ENCODE data around the gene NOTCH1. TPM values are rescaled to one million over a fixed set of nuclear protein-coding genes. Genes with fewer than 3 reads are reported as not detected.

The NOTCH1 gene
- total and polyA plus RNA-seq, 12 donors: 7.3 to 27.0 (median 19.9) TPM

DNA sequence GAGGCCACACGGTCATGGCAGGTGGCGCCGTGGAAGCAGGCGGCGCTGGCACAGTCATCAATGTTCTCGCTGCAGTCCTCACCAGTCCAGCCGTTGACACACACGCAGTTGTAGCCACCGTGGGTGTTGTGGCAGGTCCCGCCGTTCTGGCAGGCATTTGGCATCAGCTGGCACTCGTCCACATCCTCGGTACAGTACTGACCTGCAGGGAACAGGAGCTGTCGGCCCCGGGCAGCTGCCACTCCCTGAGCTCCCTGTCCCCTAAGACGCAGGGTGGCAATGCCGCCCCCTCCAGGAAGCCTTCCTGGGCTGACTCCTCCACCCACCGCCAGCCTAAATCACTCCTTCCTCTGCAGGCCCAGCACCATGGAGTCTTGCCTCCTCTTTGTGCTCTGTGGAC, 27.2 kb downstream of the NOTCH1 start:
- no peaks in the 10 kb centered on the region for H3K9me3 ChIP-seq
- ATAC-seq (no peak), DNase-seq (no peak)
- intact Hi-C loops (cut with DNase I): no loop called here
- H3K36me3 ChIP-seq: peaks cover 16 to 100% (median 57%) of the 10 kb centered on the region in 9 donors
- H3K4me3 ChIP-seq: no peak overlapping the region
- H3K4me1 ChIP-seq: peaks cover 0 to 39% (median 26%) of the 10 kb centered on the region in 9 donors
- H3K27ac ChIP-seq: no peak overlapping the region
- TF ChIP-seq, protein P1, sequence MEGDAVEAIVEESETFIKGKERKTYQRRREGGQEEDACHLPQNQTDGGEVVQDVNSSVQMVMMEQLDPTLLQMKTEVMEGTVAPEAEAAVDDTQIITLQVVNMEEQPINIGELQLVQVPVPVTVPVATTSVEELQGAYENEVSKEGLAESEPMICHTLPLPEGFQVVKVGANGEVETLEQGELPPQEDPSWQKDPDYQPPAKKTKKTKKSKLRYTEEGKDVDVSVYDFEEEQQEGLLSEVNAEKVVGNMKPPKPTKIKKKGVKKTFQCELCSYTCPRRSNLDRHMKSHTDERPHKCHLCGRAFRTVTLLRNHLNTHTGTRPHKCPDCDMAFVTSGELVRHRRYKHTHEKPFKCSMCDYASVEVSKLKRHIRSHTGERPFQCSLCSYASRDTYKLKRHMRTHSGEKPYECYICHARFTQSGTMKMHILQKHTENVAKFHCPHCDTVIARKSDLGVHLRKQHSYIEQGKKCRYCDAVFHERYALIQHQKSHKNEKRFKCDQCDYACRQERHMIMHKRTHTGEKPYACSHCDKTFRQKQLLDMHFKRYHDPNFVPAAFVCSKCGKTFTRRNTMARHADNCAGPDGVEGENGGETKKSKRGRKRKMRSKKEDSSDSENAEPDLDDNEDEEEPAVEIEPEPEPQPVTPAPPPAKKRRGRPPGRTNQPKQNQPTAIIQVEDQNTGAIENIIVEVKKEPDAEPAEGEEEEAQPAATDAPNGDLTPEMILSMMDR (IDR thresholded peaks at IDR 0.05): no peak
- WGBS, 2 donors: 91% methylated on average over 18 of the region's 18 CpGs
- no peaks in the 10 kb centered on the region for H3K27me3 ChIP-seq

DNA sequence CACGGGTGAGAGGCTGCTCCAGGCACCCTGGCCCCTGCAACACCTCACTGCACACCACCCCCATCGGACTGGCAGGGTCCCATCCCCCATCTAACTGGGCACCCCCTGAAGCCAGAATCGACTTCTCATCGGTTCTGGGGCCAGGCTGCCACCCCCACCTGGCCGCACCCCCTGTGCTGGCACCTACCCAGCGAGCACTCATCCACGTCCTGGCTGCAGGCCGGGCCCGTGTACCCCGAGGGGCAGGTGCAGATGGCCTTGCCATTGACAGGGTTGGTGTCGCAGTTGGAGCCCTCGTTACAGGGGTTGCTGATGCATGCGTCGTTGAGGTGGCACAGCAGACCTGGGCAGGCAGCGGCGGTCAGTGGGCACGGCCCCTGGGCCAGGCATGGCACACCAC, 27.9 kb downstream of the NOTCH1 start:
- 93 to 94% methylated on average over 17 of the region's 17 CpGs for WGBS, 2 donors
- H3K4me1 ChIP-seq: peaks cover 0 to 44% (median 22%) of the 10 kb centered on the region in 9 donors
- no peak for ATAC-seq
- no peaks in the 10 kb centered on the region for H3K27me3 ChIP-seq
- no peak for DNase-seq
- no peaks in the 10 kb centered on the region for H3K9me3 ChIP-seq
- H3K27ac ChIP-seq: peak overlapping the region in 1 of 10 donors; percentile 22
- intact Hi-C loops (cut with DNase I): no loop called here
- peaks cover 16 to 100% (median 60%) of the 10 kb centered on the region in 9 donors for H3K36me3 ChIP-seq
- no peak overlapping the region for H3K4me3 ChIP-seq
- TF ChIP-seq, protein P1 (IDR thresholded peaks at IDR 0.05): no peak

DNA sequence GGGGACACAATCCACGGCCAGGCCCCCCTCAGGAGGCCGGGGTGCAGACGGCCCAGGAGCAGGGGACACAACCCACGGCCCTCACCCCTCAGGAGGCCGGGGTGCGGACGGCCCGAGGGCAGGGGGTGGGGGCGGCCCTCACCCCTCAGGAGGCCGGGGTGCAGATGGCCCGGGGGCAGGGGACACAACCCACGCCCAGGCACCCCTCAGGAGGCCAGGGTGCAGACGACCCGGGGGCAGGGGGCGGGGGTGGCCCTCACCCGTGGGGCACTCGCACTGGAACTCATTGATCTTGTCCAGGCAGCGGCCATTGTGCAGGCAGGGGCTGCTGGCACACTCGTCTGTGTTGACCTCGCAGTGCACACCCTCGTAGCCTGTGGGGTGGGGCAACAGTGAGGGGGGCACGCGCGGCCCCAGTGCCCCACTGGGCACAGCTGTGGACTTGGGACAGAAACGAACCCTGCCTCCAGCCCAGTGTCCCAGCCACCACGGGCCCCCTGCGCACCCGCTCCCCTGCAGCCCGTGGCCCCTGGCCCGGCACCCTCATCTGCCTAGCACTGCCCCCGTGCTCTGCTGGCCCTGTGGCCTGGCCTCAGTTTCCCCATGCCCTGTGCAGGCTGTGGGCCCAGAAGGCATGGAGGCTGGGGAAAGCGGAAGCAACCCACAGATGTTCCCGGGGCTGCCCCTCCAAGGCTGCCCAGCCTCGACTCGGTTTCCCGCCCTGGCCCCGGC, 28.7 kb downstream of the NOTCH1 start:
- WGBS, 2 donors: 93% methylated on average over 36 to 37 of the region's 37 CpGs

DNA sequence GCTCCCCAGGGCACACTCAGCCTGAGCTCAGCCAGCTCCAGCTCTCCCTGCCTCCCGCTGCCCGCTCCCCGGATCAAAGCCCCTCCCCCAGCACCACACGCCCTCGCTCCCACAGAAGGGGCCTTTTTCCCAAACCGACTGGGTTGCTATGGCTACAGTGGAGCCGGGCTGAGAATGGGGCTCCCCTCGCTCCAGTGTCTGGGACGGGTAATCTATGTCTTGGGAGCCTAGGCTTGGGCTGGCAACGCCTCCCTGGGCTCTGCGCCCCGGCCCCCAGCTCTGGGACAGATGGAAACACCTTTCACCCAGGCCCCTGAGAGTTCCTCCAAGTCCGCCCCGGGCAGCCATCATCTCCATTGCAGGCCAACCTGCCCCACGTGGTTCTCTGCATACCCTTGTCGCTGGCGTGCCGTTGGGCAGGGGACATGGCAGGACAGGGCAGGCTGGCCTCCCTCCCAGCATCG, 29.6 kb downstream of the NOTCH1 start:
- no peak overlapping the region for H3K4me3 ChIP-seq
- no peak for DNase-seq
- H3K9me3 ChIP-seq: no peaks in the 10 kb centered on the region
- TF ChIP-seq, protein P1 (IDR thresholded peaks at IDR 0.05): no peak
- peak overlapping the region in 2 of 10 donors; percentile 22 to 26 for H3K27ac ChIP-seq
- H3K27me3 ChIP-seq: no peaks in the 10 kb centered on the region
- WGBS, 2 donors: 79 to 86% methylated on average over 19 of the region's 19 CpGs
- intact Hi-C loops (cut with DNase I): no loop called here
- H3K4me1 ChIP-seq: peaks cover 7 to 44% (median 18%) of the 10 kb centered on the region in 9 donors
- peaks cover 15 to 100% (median 55%) of the 10 kb centered on the region in 9 donors for H3K36me3 ChIP-seq
- ATAC-seq: no peak

More for the DNA sequence above, 28.7 kb downstream of the NOTCH1 start:
- no peak for ATAC-seq
- TF ChIP-seq, protein P1 (IDR thresholded peaks at IDR 0.05): no peak
- H3K27me3 ChIP-seq: no peaks in the 10 kb centered on the region
- no peaks in the 10 kb centered on the region for H3K9me3 ChIP-seq
- no peak for DNase-seq
- peaks cover 15 to 100% (median 55%) of the 10 kb centered on the region in 9 donors for H3K36me3 ChIP-seq
- peaks cover 3 to 44% (median 19%) of the 10 kb centered on the region in 9 donors for H3K4me1 ChIP-seq
- intact Hi-C loops (cut with DNase I): no loop called here
- peak overlapping the region in 3 of 10 donors; percentile 16 to 30 (median 26) for H3K27ac ChIP-seq
- no peak overlapping the region for H3K4me3 ChIP-seq

Measured in heart right ventricle (tissue), 16 donors.